Uterine smooth muscle cell (primary cell): ENCODE measurements around the gene RLF. TPM values are rescaled to one million over a fixed set of nuclear protein-coding genes. Genes with fewer than 3 reads are reported as not detected.

ENCODE experiments used
- total RNA-seq: library from RNA; depleted of rRNA; stranded (reverse); fragments of >200 nt; gene quantifications from 2 replicates; pipeline ENCODE4 v1.2.3, GENCODE V29; 2014

RLF gene, protein sequence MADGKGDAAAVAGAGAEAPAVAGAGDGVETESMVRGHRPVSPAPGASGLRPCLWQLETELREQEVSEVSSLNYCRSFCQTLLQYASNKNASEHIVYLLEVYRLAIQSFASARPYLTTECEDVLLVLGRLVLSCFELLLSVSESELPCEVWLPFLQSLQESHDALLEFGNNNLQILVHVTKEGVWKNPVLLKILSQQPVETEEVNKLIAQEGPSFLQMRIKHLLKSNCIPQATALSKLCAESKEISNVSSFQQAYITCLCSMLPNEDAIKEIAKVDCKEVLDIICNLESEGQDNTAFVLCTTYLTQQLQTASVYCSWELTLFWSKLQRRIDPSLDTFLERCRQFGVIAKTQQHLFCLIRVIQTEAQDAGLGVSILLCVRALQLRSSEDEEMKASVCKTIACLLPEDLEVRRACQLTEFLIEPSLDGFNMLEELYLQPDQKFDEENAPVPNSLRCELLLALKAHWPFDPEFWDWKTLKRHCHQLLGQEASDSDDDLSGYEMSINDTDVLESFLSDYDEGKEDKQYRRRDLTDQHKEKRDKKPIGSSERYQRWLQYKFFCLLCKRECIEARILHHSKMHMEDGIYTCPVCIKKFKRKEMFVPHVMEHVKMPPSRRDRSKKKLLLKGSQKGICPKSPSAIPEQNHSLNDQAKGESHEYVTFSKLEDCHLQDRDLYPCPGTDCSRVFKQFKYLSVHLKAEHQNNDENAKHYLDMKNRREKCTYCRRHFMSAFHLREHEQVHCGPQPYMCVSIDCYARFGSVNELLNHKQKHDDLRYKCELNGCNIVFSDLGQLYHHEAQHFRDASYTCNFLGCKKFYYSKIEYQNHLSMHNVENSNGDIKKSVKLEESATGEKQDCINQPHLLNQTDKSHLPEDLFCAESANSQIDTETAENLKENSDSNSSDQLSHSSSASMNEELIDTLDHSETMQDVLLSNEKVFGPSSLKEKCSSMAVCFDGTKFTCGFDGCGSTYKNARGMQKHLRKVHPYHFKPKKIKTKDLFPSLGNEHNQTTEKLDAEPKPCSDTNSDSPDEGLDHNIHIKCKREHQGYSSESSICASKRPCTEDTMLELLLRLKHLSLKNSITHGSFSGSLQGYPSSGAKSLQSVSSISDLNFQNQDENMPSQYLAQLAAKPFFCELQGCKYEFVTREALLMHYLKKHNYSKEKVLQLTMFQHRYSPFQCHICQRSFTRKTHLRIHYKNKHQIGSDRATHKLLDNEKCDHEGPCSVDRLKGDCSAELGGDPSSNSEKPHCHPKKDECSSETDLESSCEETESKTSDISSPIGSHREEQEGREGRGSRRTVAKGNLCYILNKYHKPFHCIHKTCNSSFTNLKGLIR (N-terminal part only)
- total RNA-seq = 28.5 and 29.7 TPM in 2 replicates

DNA sequence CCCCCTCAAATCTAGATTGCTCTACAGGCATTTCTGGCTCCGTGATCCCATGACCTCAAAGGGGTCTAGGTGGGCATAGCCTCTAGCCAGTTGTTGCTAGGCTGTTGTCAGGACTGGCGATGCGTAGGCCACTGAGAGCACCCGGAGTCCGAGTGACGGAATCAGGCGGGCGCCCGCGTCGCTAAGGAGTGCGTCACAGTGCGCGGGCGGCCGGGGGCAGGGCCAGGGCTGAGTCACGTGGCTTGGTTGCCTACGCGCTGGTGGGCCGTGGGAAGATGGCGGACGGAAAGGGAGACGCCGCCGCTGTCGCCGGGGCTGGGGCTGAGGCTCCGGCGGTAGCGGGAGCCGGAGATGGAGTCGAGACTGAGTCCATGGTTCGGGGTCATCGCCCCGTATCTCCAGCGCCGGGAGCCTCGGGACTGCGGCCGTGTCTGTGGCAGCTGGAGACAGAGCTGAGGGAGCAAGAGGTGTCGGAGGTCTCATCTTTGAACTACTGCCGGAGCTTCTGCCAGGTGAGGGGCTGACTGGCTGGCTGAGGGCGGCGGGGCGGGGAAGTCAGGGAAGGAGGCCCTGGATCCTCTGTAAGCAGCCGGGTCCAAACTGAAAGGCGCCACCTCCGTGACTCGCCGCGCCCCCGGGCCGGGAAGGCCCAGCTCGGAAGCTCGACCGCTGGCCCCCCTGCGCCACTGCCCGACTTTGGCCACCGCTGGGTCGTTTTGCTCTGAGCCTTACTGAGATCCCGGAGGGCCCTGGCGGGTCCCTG, at the start of gene RLF:
TSS of gene RLF (plus strand) at position 263 of the 763 bp plus-strand sequence. CDS start at position 276, 13 bp downstream.

DNA sequence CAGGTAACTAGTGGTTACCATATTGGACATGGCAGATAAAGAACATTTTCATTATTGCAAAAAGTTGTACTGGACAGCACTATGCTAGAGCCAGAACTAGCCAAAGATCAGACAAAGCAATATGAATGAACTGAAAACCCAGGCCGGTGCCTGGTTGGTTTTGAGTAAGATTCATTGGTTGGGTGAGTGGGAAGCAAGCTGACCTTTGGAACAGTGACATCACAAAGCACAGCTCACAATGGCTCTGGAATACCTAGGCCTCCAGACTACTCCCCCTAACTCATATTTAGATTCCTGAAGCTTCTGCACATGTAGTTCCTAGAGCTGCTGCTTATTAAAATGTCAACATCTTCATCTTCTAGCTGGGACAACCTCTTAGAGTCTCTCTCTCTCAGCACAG, 86.5 kb downstream of the RLF start, which contains the start of gene TMCO2:
TSS of gene TMCO2 (plus strand) at position 283 of the 400 bp plus-strand sequence. CDS start at position 340, 57 bp downstream.

DNA sequence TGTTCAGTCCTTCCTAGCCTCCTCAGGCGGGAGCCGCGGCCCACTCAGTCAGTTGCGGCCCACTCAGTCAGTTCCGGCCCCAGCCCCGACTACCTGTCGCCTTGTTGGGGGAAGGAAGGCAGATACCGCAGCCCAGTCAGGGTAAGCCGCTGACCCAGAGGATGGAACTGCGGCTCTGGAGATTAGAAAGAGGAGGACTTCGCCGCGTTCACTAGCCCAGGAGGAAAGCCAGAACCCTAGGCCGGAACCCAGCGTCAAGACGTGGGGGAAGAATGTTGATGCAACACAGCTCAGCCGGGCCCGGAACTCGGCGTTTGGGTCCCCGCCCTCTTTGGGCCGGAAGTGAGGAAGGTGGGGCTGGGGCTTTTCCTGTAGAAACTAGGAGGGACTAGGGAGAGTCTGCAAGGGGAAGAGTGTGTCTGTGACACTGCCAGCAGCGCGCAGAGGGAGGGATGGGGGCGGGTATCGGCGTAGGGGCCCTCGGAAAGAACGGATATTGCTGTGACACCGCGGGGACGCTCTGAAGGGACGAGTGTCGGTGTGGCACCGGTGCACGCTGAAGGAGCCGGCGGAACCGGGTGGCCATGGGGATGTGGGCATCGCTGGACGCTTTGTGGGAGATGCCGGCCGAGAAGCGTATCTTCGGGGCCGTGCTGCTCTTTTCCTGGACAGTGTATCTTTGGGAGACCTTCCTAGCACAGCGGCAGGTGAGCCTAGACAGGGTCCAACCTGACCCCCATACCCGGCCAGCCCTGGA, 96.7 kb downstream of the RLF start, which contains the start of gene ZMPSTE24:
TSS of gene ZMPSTE24 (plus strand) at position 549 of the 757 bp plus-strand sequence. CDS start at position 585, 36 bp downstream.

Other genes starting within 250 kb of the RLF start
- gene MFSD2A, start 206.2 kb upstream of the RLF start, total RNA-seq = 4.9 and 5.9 TPM in 2 replicates
- gene CAP1, start 120.7 kb upstream of the RLF start, total RNA-seq = 510 and 808 TPM in 2 replicates
- gene PPT1, start 64.1 kb upstream of the RLF start, total RNA-seq = 54.2 and 56.2 TPM in 2 replicates
- not detected in 2 replicates for gene TMCO2, start 86.5 kb downstream of the RLF start, total RNA-seq
- gene ZMPSTE24, start 96.8 kb downstream of the RLF start, total RNA-seq = 83.4 and 93.2 TPM in 2 replicates
- 0.55 and 1.00 TPM in 2 replicates for gene COL9A2, start 155.9 kb downstream of the RLF start, total RNA-seq
- gene SMAP2, start 212.3 kb downstream of the RLF start, total RNA-seq = 12.4 and 23.0 TPM in 2 replicates